H9 (cell line): ENCODE measurements around the gene FAF1. TPM values are rescaled to one million over a fixed set of nuclear protein-coding genes. Genes with fewer than 3 reads are reported as not detected.

ENCODE experiments used
- DNase-seq: peaks from one replicate; pipeline ENCODE4 v3.0.0-alpha.2; 2017
- H2AFZ ChIP-seq: one replicate; pipeline ENCODE4 v1.6.1; 2013; ENCODE audit warnings: mild to moderate bottlenecking, low read length, control low read depth, moderate library complexity
- H2AK5ac ChIP-seq: 2 replicates; pipeline ENCODE4 v1.6.1; 2013; ENCODE audit warnings: low read length, control low read depth, mixed read lengths; ENCODE audit not compliant: insufficient read length
- H2BK120ac ChIP-seq: one replicate; pipeline ENCODE4 v1.6.1; 2013; ENCODE audit warnings: low read depth, mild to moderate bottlenecking, low read length, control low read depth, inconsistent platforms; ENCODE audit not compliant: poor library complexity, severe bottlenecking
- H2BK12ac ChIP-seq: 2 replicates; pipeline ENCODE4 v1.6.1; 2013; ENCODE audit warnings: low read length, control low read depth, mixed read lengths, low read depth; ENCODE audit not compliant: insufficient read length
- H2BK15ac ChIP-seq: 2 replicates; pipeline ENCODE4 v1.6.1; 2013; ENCODE audit warnings: low read depth, low read length, control low read depth
- H2BK20ac ChIP-seq: one replicate; pipeline ENCODE4 v1.6.1; 2013; ENCODE audit warnings: low read depth, mild to moderate bottlenecking, low read length, control low read depth, inconsistent platforms; ENCODE audit not compliant: poor library complexity, severe bottlenecking
- H2BK5ac ChIP-seq: 2 replicates; pipeline ENCODE4 v1.6.1; 2013; ENCODE audit warnings: low read length, control low read depth, mixed read lengths; ENCODE audit not compliant: insufficient read length
- H3K14ac ChIP-seq: 2 replicates; pipeline ENCODE4 v1.6.1; 2013; ENCODE audit warnings: low read length, control low read depth; ENCODE audit not compliant: insufficient read depth
- H3K18ac ChIP-seq: 2 replicates; pipeline ENCODE4 v1.6.1; 2013; ENCODE audit warnings: low read depth, mild to moderate bottlenecking, mixed read lengths, low read length, control low read depth; ENCODE audit not compliant: insufficient read length
- H3K23ac ChIP-seq: 2 replicates; pipeline ENCODE4 v1.6.1; 2013; ENCODE audit warnings: low read length, control low read depth, mixed read lengths, low read depth; ENCODE audit not compliant: insufficient read length
- H3K23me2 ChIP-seq: 2 replicates; pipeline ENCODE4 v1.6.1; 2013; ENCODE audit warnings: low read depth, mild to moderate bottlenecking, mixed read lengths, low read length, control low read depth; ENCODE audit not compliant: insufficient read length, poor library complexity, severe bottlenecking
- H3K27ac ChIP-seq: 2 replicates; pipeline ENCODE4 v1.5.1; 2013; ENCODE audit warnings: low read length, control low read depth, mixed read lengths, low read depth; ENCODE audit not compliant: insufficient read length
- H3K27me3 ChIP-seq: 2 replicates; pipeline ENCODE4 v1.6.1; 2013; ENCODE audit warnings: low read length, control low read depth, inconsistent platforms; ENCODE audit not compliant: insufficient read depth
- H3K4ac ChIP-seq: 2 replicates; pipeline ENCODE4 v1.6.1; 2013; ENCODE audit warnings: low read depth, mild to moderate bottlenecking, control low read depth, inconsistent platforms, low read length, moderate library complexity
- H3K4me1 ChIP-seq: 2 replicates; pipeline ENCODE4 v1.6.1; 2013; ENCODE audit warnings: low read length, control low read depth, inconsistent platforms; ENCODE audit not compliant: insufficient read depth
- H3K4me2 ChIP-seq: 2 replicates; pipeline ENCODE4 v1.6.1; 2013; ENCODE audit warnings: low read length, control low read depth, mixed read lengths; ENCODE audit not compliant: insufficient read length, insufficient read depth
- H3K56ac ChIP-seq: 2 replicates; pipeline ENCODE4 v1.6.1; 2013; ENCODE audit warnings: low read depth, mild to moderate bottlenecking, mixed read lengths, low read length, control low read depth; ENCODE audit not compliant: insufficient read length
- H3K79me1 ChIP-seq: 2 replicates; pipeline ENCODE4 v1.6.1; 2013; ENCODE audit warnings: low read depth, mild to moderate bottlenecking, moderate library complexity, low read length, control low read depth, inconsistent platforms; ENCODE audit not compliant: insufficient read depth, poor library complexity, severe bottlenecking
- H3K79me2 ChIP-seq: 2 replicates; pipeline ENCODE4 v1.6.1; 2013; ENCODE audit warnings: low read length, control low read depth, inconsistent platforms; ENCODE audit not compliant: insufficient read depth
- H3K9ac ChIP-seq: 2 replicates; pipeline ENCODE4 v1.6.1; 2013; ENCODE audit warnings: low read length, control low read depth, mixed read lengths; ENCODE audit not compliant: insufficient read length; ENCODE audit errors: extremely low read depth
- H3K9me3 ChIP-seq: one replicate; pipeline ENCODE4 v1.6.1; 2013; ENCODE audit warnings: low read depth, low read length, inconsistent platforms; ENCODE audit not compliant: control insufficient read depth
- H3T11ph ChIP-seq: one replicate; pipeline ENCODE4 v1.6.1; 2013; ENCODE audit warnings: mild to moderate bottlenecking, low read length, control low read depth, inconsistent platforms
- H4K20me1 ChIP-seq: one replicate; pipeline ENCODE4 v1.6.1; 2013; ENCODE audit not compliant: control insufficient read depth, insufficient read length, insufficient read depth
- H4K5ac ChIP-seq: 2 replicates; pipeline ENCODE4 v1.6.1; 2013; ENCODE audit warnings: low read depth, mild to moderate bottlenecking, mixed read lengths, low read length, control low read depth; ENCODE audit not compliant: insufficient read length
- H4K8ac ChIP-seq: replicated peaks from 2 replicates; pipeline ENCODE4 v1.6.1; 2013; ENCODE audit warnings: low read length, control low read depth, mixed read lengths, low read depth; ENCODE audit not compliant: insufficient read length
- H4K91ac ChIP-seq: 2 replicates; pipeline ENCODE4 v1.6.1; 2013; ENCODE audit warnings: low read depth, mild to moderate bottlenecking, moderate library complexity, mixed read lengths, low read length, control low read depth; ENCODE audit not compliant: insufficient read length
- H3K27ac Mint-ChIP-seq, 3 experiments: 2 replicates in 2 of 3; 3 replicates in 1 of 3; pipeline ENCODE4 v1.8.0; 2020 to 2021; ENCODE audit warnings: mixed read lengths in 3 of 3, mild to moderate bottlenecking in 1 of 3, moderate library complexity in 1 of 3
- H3K27me3 Mint-ChIP-seq: 2 replicates; pipeline ENCODE4 v1.8.0; 2021; ENCODE audit warnings: low read depth, mild to moderate bottlenecking, moderate library complexity, mixed read lengths
- H3K36me3 Mint-ChIP-seq, 3 experiments: 2 replicates in 2 of 3; 3 replicates in 1 of 3; pipeline ENCODE4 v1.8.0; 2020 to 2021; ENCODE audit warnings: low read depth in 3 of 3, mixed read lengths in 3 of 3; ENCODE audit not compliant: insufficient read depth in 1 of 3
- H3K4me1 Mint-ChIP-seq, 2 experiments: 2 replicates each; pipeline ENCODE4 v1.8.0; 2020; ENCODE audit warnings: mixed read lengths in 2 of 2
- H3K4me3 Mint-ChIP-seq, 2 experiments: 2 replicates in 1 of 2; 3 replicates in 1 of 2; pipeline ENCODE4 v1.8.0; 2020 to 2021; ENCODE audit warnings: mild to moderate bottlenecking in 2 of 2, mixed read lengths in 2 of 2, moderate library complexity in 1 of 2
- H3K9me3 Mint-ChIP-seq, 2 experiments: 2 replicates in 1 of 2; 3 replicates in 1 of 2; pipeline ENCODE4 v1.8.0; 2020; ENCODE audit warnings: mild to moderate bottlenecking in 2 of 2, mixed read lengths in 2 of 2, moderate library complexity in 1 of 2
- WGBS: extraction: QIAGEN DNeasy Blood & Tissue Kit; methylation state at CpG from one replicate; pipeline ENCODE4 v1.1.7; 2013; ENCODE audit warnings: missing lambda C conversion rate, low lambda C conversion rate, mixed read lengths; ENCODE audit not compliant: insufficient read length; ENCODE audit errors: extremely low coverage; 5-methylcytosine and 5-hydroxymethylcytosine counted together
- total RNA-seq: library from RNA; stranded (reverse); gene quantifications from 2 replicates; pipeline ENCODE4 v1.2.1, GENCODE V29; 2021
- TF ChIP-seq, protein P1 (sequence below): fragments of 200-600 bp; sonication (generic); conservative IDR thresholded peaks from 3 replicates; pipeline ENCODE4 v1.8.0; 2021; ENCODE audit warnings: antibody characterized with exemption, mild to moderate bottlenecking

FAF1 gene
- total RNA-seq, 1 experiment from 2014 or later, result 60.8 TPM

GRCh38 chr1:50603274-50604271, 356.5 kb downstream of the FAF1 start:
- H4K8ac ChIP-seq, result no peak overlapping the region
- TF ChIP-seq, protein P1, sequence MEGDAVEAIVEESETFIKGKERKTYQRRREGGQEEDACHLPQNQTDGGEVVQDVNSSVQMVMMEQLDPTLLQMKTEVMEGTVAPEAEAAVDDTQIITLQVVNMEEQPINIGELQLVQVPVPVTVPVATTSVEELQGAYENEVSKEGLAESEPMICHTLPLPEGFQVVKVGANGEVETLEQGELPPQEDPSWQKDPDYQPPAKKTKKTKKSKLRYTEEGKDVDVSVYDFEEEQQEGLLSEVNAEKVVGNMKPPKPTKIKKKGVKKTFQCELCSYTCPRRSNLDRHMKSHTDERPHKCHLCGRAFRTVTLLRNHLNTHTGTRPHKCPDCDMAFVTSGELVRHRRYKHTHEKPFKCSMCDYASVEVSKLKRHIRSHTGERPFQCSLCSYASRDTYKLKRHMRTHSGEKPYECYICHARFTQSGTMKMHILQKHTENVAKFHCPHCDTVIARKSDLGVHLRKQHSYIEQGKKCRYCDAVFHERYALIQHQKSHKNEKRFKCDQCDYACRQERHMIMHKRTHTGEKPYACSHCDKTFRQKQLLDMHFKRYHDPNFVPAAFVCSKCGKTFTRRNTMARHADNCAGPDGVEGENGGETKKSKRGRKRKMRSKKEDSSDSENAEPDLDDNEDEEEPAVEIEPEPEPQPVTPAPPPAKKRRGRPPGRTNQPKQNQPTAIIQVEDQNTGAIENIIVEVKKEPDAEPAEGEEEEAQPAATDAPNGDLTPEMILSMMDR, result no peak
- no CpG with 5 or more reads among the region's 7 CpGs for WGBS
- H3K79me1 ChIP-seq, result no peaks in the 10 kb centered on the region
- no peak overlapping the region for H2BK12ac ChIP-seq
- H3K23ac ChIP-seq, result no peak overlapping the region
- Mint-ChIP-seq H3K27ac (no peak overlapping the region), H3K27me3 (no peaks in the 10 kb centered on the region), H3K4me1 (no peaks in the 10 kb centered on the region; a peak in 1 of 4 replicates), H3K36me3 (no peaks in the 10 kb centered on the region), H3K9me3 (no peaks in the 10 kb centered on the region), H3K4me3 (no peak overlapping the region)
- H3T11ph ChIP-seq, result no peak overlapping the region
- no peak overlapping the region for H4K91ac ChIP-seq
- H2BK120ac ChIP-seq, result no peak overlapping the region
- H2BK5ac ChIP-seq, result no peak overlapping the region
- no peaks in the 10 kb centered on the region for H3K4me1 ChIP-seq
- no peak overlapping the region for H2BK20ac ChIP-seq
- no peaks in the 10 kb centered on the region for H3K79me2 ChIP-seq
- H3K9me3 ChIP-seq, result no peaks in the 10 kb centered on the region
- no peak overlapping the region for H3K9ac ChIP-seq
- H2BK15ac ChIP-seq, result no peak overlapping the region
- no peak overlapping the region for H3K4me2 ChIP-seq
- H3K4ac ChIP-seq, result no peak overlapping the region
- DNase-seq, result no peak
- H3K27ac ChIP-seq, result no peak overlapping the region
- no peak overlapping the region for H2AFZ ChIP-seq
- no peaks in the 10 kb centered on the region for H3K23me2 ChIP-seq
- no peak overlapping the region for H3K14ac ChIP-seq
- no peaks in the 10 kb centered on the region for H3K27me3 ChIP-seq
- H3K18ac ChIP-seq, result no peak overlapping the region
- H3K56ac ChIP-seq, result no peak overlapping the region
- no peak overlapping the region for H4K5ac ChIP-seq
- no peak overlapping the region for H2AK5ac ChIP-seq
- no peaks in the 10 kb centered on the region for H4K20me1 ChIP-seq
